PC-3 (cell line): ENCODE data around the gene TANGO2.

Experiments
- CTCF ChIP-seq: fragments of 300-600 bp; sonication (generic); conservative IDR thresholded peaks from 2 replicates; pipeline ENCODE4 v1.5.1; 2017; ENCODE audit warnings: antibody characterized with exemption, low read depth, mild to moderate bottlenecking, low read length
- EZH2 ChIP-seq: fragments of 300-600 bp; sonication (generic); IDR thresholded peaks from one replicate; pipeline ENCODE4 v1.6.1; 2017; ENCODE audit warnings: antibody characterized with exemption, mild to moderate bottlenecking, low read length; ENCODE audit not compliant: unreplicated experiment
- EZH2phosphoT487 ChIP-seq: fragments of 300-600 bp; sonication (generic); IDR thresholded peaks from 2 replicates; pipeline ENCODE4 v1.6.1; 2018; ENCODE audit warnings: mild to moderate bottlenecking, antibody characterized with exemption, low read length, borderline replicate concordance

- no peak for TF ChIP-seq CTCF
- no peak for TF ChIP-seq EZH2
- no peak for TF ChIP-seq EZH2phosphoT487
Measured at GRCh38 chr22:20116376-20116950, 95.6 kb downstream of the TANGO2 start.
